Suprapubic skin (tissue), 4 donors: ENCODE measurements around the gene TMEM258.

ENCODE experiments used
- POLR2A ChIP-seq, 2 donors: fragments of 450-650 bp; IDR thresholded peaks; one replicate each; pipeline ENCODE4 v1.6.1; 2017; ENCODE audit warnings: antibody characterized with exemption in 2 of 2, mild to moderate bottlenecking in 2 of 2, moderate library complexity in 2 of 2
- POLR2AphosphoS5 ChIP-seq, 3 donors: sonication (generic); formaldehyde crosslinking; IDR thresholded peaks; one replicate each; pipeline ENCODE4 v1.6.1; 2017; ENCODE audit warnings: antibody characterized with exemption in 3 of 3
- TF ChIP-seq, protein P1 (sequence below), 2 donors: fragments of 200-600 bp in 1 of 2; fragments of 450-650 bp in 1 of 2; sonication (generic) in 1 of 2; IDR thresholded peaks; one replicate each; pipeline ENCODE4 v1.5.1; 2016 to 2019; ENCODE audit warnings: antibody characterized with exemption in 2 of 2, mild to moderate bottlenecking in 1 of 2, moderate library complexity in 1 of 2

DNA sequence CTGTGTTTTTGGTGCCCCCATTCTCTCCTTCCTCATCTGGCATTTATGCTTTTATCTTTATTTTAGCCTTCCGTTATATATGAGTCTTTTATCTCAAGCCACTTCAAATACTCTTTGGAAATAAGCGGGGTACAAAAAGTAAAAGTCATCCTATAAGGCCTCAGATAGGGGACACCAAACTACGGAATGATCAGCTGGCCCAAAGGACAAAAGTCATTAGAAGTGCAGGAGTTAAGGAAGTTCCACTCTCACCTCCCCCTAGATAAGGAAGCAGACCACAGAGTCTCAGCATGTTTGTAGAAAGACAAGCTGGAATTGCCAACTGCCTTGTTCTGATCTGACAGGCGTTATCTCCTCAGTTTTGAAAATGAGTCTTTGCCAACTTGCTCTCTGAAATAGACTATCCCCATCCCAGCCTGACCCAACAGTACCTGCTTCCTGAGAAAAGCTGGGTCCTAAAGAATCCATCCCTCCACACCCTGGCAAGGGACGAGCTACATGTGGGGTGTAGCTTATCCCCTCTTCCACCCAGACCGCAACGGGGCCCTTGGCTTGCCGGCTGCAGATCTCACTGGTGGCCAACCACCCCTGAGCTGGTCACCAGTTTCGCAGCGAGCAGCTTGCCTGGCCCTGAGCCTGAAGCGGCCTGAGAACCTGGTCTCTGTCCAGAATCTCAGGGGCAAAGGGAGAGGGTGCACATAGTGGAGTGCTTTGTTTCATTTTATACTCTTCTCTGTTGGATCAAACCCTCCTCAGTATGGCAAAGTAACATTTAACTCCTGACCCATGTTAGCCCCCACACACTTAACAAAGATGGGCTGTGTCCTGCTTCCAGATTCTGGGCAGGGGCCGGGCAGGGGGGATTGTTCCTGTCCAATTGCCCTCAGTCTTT, 49.5 kb upstream of the TMEM258 start:
- TF ChIP-seq POLR2AphosphoS5 (IDR thresholded peaks at IDR 0.05) (no peak), POLR2A (IDR thresholded peaks at IDR 0.05) (no peak)
- TF ChIP-seq, protein P1, sequence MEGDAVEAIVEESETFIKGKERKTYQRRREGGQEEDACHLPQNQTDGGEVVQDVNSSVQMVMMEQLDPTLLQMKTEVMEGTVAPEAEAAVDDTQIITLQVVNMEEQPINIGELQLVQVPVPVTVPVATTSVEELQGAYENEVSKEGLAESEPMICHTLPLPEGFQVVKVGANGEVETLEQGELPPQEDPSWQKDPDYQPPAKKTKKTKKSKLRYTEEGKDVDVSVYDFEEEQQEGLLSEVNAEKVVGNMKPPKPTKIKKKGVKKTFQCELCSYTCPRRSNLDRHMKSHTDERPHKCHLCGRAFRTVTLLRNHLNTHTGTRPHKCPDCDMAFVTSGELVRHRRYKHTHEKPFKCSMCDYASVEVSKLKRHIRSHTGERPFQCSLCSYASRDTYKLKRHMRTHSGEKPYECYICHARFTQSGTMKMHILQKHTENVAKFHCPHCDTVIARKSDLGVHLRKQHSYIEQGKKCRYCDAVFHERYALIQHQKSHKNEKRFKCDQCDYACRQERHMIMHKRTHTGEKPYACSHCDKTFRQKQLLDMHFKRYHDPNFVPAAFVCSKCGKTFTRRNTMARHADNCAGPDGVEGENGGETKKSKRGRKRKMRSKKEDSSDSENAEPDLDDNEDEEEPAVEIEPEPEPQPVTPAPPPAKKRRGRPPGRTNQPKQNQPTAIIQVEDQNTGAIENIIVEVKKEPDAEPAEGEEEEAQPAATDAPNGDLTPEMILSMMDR (IDR thresholded peaks at IDR 0.05) = no peak
